ENCODE measurements around the gene PPIL1.

PPIL1 gene

GRCh38 chr6:36836111-36837021 is 38.2 kb downstream of the PPIL1 start:
- DNase-seq (ENCODE audit: low read depth) = no peak

GRCh38 chr6:36834576-36835341 is 39.8 kb downstream of the PPIL1 start:
- no peak for DNase-seq (ENCODE audit: low read depth)

GRCh38 chr6:36833182-36833789 is 41.3 kb downstream of the PPIL1 start:
- no peak for DNase-seq (ENCODE audit: low read depth)

- DNase-seq (ENCODE audit: low read depth) = no peak
Observed at GRCh38 chr6:36832313-36832712, 42.3 kb downstream of the PPIL1 start.

- DNase-seq (ENCODE audit: low read depth) = no peak
Observed at GRCh38 chr6:36830577-36830976, 44.0 kb downstream of the PPIL1 start.

- no peak for DNase-seq (ENCODE audit: low read depth)
Observed at GRCh38 chr6:36829919-36830544, 44.6 kb downstream of the PPIL1 start.

GRCh38 chr6:36827261-36828079 is 47.1 kb downstream of the PPIL1 start:
- peak; percentile 92 for DNase-seq (ENCODE audit: low read depth)

- peak; percentile 23 for DNase-seq (ENCODE audit: low read depth)
Observed at GRCh38 chr6:36826520-36827227, 47.9 kb downstream of the PPIL1 start.

- no peak for DNase-seq (ENCODE audit: low read depth)
Observed at GRCh38 chr6:36825994-36826393, 48.6 kb downstream of the PPIL1 start.

GRCh38 chr6:36825452-36825851 is 49.2 kb downstream of the PPIL1 start:
- DNase-seq (ENCODE audit: low read depth) = no peak

GRCh38 chr6:36824253-36824652 is 50.4 kb downstream of the PPIL1 start:
- no peak for DNase-seq (ENCODE audit: low read depth)

GRCh38 chr6:36823421-36824096 is 51.0 kb downstream of the PPIL1 start:
- DNase-seq (ENCODE audit: low read depth) = no peak

- DNase-seq (ENCODE audit: low read depth) = no peak
Observed at GRCh38 chr6:36822506-36823269, 51.9 kb downstream of the PPIL1 start.

GRCh38 chr6:36821581-36822335 is 52.8 kb downstream of the PPIL1 start:
- no peak for DNase-seq (ENCODE audit: low read depth)

- DNase-seq (ENCODE audit: low read depth) = peak; percentile 77
Observed at GRCh38 chr6:36820700-36821580, 53.7 kb downstream of the PPIL1 start.

- no peak for DNase-seq (ENCODE audit: low read depth)
Observed at GRCh38 chr6:36818756-36819155, 55.8 kb downstream of the PPIL1 start.

- DNase-seq (ENCODE audit: low read depth) = no peak
Observed at GRCh38 chr6:36817847-36818246, 56.8 kb downstream of the PPIL1 start.
